ENCODE measurements around the gene MPZL2. TPM values are rescaled to one million over a fixed set of nuclear protein-coding genes. Genes with fewer than 3 reads are reported as not detected.

Gene MPZL2
- total and polyA plus RNA-seq, 10 of the 15 experiments (the other 5 are each of a cell fraction or from before 2014, with no cell fraction given) = 0.81 to 4.8 (median 3.1) TPM

DNA sequence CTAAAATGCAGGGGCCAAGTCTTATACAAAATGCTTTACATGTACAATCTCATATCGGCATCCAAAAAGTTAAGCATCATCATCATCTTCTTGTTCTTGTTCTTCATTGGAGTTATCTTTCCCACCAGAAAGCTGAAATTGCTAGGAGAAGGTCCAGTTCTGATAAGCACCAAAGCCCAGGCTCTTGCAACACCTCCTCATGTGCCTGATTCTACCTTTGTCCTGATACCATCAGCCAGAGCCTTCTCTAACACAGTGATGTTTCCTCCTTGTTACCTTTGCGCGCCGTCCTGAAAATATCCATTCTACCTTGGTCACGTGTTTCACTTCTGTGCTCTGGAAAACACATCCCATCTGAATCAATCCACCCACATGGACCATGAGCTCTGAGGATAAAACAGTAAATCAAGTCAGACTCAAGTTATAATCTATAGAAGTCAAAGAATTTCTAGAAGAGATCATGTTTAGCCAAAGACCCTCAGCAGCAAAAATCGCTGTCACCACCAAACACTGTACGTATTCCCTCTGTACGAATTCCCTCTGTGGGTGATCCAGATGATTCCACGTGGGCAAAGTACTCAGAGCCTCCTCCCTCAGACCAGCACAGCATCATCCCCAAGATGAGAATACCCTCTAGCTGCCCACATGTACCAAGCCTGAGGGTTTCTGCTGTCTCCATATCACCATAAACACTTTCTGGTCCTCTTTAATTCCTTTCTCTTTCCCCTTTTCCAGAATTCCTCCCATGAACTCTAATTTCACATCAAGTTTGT lies 58.3 kb downstream of the MPZL2 start:
- H3K36me3 ChIP-seq (ENCODE audit: control insufficient read depth in 2 of 2, insufficient read depth in 2 of 2, low read length in 1 of 2) = no peaks in the 10 kb centered on the region; a peak in 1 of 4 replicates
- CTCF ChIA-PET = interaction anchor here (1.0 kb wide), 2 partner anchors 7 to 10 kb away, joined by 4 to 5 read pairs; no protein-coding TSS in a partner anchor
- no peak overlapping the region for H2AFZ ChIP-seq (ENCODE audit: control insufficient read depth, low read depth, low read length)
- in situ Hi-C loops (cut with MboI) = no loop called here
- H4K20me1 ChIP-seq (ENCODE audit: control insufficient read depth, insufficient read depth) = no peaks in the 10 kb centered on the region
- H3K27ac ChIP-seq (ENCODE audit: control insufficient read depth, insufficient read depth) = no peak overlapping the region
- peaks cover 6% of the 10 kb centered on the region; the same call in 1 of the 2 replicates for H3K4me1 ChIP-seq (ENCODE audit: control insufficient read depth, insufficient read depth, low read length)
- intact Hi-C loops (cut with micrococcal nuclease; ENCODE audit: unreplicated experiment) = no loop called here
- no peaks in the 10 kb centered on the region for H3K27me3 ChIP-seq (replicated peaks in 1 of 2; ENCODE audit: control insufficient read depth in 2 of 2, insufficient read depth in 2 of 2, low read length in 1 of 2)
- DNase-seq (ENCODE audit: low read depth, low spot score) = no peak
- no peak overlapping the region for H3K4me3 ChIP-seq
- H3K9ac ChIP-seq (ENCODE audit: control insufficient read depth, insufficient read depth, low read length) = no peak overlapping the region
- TF ChIP-seq NR2C2 (IDR thresholded peaks at IDR 0.05; ENCODE audit: borderline replicate concordance, control insufficient read depth, insufficient read length, low read depth) (no peak), SUPT20H (IDR thresholded peaks at IDR 0.05; ENCODE audit: borderline replicate concordance, control insufficient read depth, low read depth, low read length) (no peak), MLLT1 (IDR thresholded peaks at IDR 0.05) (no peak), LARP7 (IDR thresholded peaks at IDR 0.05) (no peak), ZNF217 (IDR thresholded peaks at IDR 0.05) (no peak), FOXM1 (IDR thresholded peaks at IDR 0.05; ENCODE audit: low read depth, low read length) (no peak), MYC (IDR thresholded peaks at IDR 0.05; ENCODE audit: insufficient read depth, insufficient read length, insufficient replicate concordance, low read length, severe bottlenecking) (no peak)
- TF ChIP-seq, protein P1, sequence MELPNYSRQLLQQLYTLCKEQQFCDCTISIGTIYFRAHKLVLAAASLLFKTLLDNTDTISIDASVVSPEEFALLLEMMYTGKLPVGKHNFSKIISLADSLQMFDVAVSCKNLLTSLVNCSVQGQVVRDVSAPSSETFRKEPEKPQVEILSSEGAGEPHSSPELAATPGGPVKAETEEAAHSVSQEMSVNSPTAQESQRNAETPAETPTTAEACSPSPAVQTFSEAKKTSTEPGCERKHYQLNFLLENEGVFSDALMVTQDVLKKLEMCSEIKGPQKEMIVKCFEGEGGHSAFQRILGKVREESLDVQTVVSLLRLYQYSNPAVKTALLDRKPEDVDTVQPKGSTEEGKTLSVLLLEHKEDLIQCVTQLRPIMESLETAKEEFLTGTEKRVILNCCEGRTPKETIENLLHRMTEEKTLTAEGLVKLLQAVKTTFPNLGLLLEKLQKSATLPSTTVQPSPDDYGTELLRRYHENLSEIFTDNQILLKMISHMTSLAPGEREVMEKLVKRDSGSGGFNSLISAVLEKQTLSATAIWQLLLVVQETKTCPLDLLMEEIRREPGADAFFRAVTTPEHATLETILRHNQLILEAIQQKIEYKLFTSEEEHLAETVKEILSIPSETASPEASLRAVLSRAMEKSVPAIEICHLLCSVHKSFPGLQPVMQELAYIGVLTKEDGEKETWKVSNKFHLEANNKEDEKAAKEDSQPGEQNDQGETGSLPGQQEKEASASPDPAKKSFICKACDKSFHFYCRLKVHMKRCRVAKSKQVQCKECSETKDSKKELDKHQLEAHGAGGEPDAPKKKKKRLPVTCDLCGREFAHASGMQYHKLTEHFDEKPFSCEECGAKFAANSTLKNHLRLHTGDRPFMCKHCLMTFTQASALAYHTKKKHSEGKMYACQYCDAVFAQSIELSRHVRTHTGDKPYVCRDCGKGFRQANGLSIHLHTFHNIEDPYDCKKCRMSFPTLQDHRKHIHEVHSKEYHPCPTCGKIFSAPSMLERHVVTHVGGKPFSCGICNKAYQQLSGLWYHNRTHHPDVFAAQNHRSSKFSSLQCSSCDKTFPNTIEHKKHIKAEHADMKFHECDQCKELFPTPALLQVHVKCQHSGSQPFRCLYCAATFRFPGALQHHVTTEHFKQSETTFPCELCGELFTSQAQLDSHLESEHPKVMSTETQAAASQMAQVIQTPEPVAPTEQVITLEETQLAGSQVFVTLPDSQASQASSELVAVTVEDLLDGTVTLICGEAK (IDR thresholded peaks at IDR 0.05; ENCODE audit: borderline replicate concordance) = no peak
- TF ChIP-seq, protein P2, sequence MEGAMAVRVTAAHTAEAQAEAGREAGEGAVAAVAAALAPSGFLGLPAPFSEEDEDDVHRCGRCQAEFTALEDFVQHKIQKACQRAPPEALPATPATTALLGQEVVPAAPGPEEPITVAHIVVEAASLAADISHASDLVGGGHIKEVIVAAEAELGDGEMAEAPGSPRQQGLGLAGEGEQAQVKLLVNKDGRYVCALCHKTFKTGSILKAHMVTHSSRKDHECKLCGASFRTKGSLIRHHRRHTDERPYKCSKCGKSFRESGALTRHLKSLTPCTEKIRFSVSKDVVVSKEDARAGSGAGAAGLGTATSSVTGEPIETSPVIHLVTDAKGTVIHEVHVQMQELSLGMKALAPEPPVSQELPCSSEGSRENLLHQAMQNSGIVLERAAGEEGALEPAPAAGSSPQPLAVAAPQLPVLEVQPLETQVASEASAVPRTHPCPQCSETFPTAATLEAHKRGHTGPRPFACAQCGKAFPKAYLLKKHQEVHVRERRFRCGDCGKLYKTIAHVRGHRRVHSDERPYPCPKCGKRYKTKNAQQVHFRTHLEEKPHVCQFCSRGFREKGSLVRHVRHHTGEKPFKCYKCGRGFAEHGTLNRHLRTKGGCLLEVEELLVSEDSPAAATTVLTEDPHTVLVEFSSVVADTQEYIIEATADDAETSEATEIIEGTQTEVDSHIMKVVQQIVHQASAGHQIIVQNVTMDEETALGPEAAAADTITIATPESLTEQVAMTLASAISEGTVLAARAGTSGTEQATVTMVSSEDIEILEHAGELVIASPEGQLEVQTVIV (IDR thresholded peaks at IDR 0.05; ENCODE audit: borderline replicate concordance, partially characterized antibody) = no peak
- BruUV-seq (replicated peaks) = no TSS peak
- POLR2A ChIA-PET = no interaction called here
- H3K4me2 ChIP-seq (ENCODE audit: control insufficient read depth, insufficient read depth) = no peak overlapping the region
- RAD21 ChIA-PET (ENCODE audit: unreplicated experiment) = interaction anchor here (2.1 kb wide), 1 partner anchor 9 kb away, joined by 8 read pairs; no protein-coding TSS in a partner anchor
- no peak for ATAC-seq
- WGBS (ENCODE audit: insufficient coverage, insufficient replicate concordance, low lambda C conversion rate, missing lambda C conversion rate) = 66% methylated on average over 9 of the region's 9 CpGs
- H3K9me3 ChIP-seq (replicated peaks; ENCODE audit: control insufficient read depth, insufficient read depth, low read length) = no peaks in the 10 kb centered on the region; the same call in 2 of the 3 replicates
- H3K79me2 ChIP-seq (ENCODE audit: control insufficient read depth, insufficient read depth, low read length) = no peaks in the 10 kb centered on the region
- no peak for FAIRE-seq
- SMC1A ChIA-PET (ENCODE audit: uncharacterized antibody, unreplicated experiment) = interaction anchor here (1.0 to 1.5 kb wide), 3 partner anchors 10 to 85 kb away, joined by 3 to 6 read pairs (median 3); no protein-coding TSS in a partner anchor

All from GM12878 (cell line).